Measurements from ENCODE around the gene FBXO47. TPM values are rescaled to one million over a fixed set of nuclear protein-coding genes. Genes with fewer than 3 reads are reported as not detected.

Gene FBXO47
- total RNA-seq, 2 donors from 2014 or later: not detected

GRCh38 chr17:39002991-39003715 lies 36.0 kb upstream of the FBXO47 start:
- Histone ChIP-seq H3K4me1 (ENCODE audit: control insufficient read depth in 1 of 2, low read depth in 2 of 2) (peaks cover 0 to 8% of the 10 kb centered on the region in 2 donors), H3K27ac (peak overlapping the region; percentile 51 to 58), H3K9me3 (no peaks in the 10 kb centered on the region), H3K27me3 (replicated peaks; ENCODE audit: insufficient read depth) (no peaks in the 10 kb centered on the region), H3K4me3 (no peak overlapping the region), H3K36me3 (no peaks in the 10 kb centered on the region)
- TF ChIP-seq CTCF (IDR thresholded peaks at IDR 0.05): no peak
- DNase-seq (ENCODE audit: low spot score) (no peak), ATAC-seq (ENCODE audit: insufficient number of reproducible peaks, low FRiP score, low read depth) (peak; percentile 48)

- Histone ChIP-seq H3K4me3 (no peak overlapping the region), H3K27ac (peak overlapping the region; percentile 51 to 58), H3K36me3 (no peaks in the 10 kb centered on the region), H3K9me3 (peaks cover 5% of the 10 kb centered on the region), H3K4me1 (ENCODE audit: control insufficient read depth in 1 of 2, low read depth in 2 of 2) (peaks cover 0 to 8% of the 10 kb centered on the region in 2 donors), H3K27me3 (replicated peaks; ENCODE audit: insufficient read depth) (no peaks in the 10 kb centered on the region)
- peak; percentile 22 for ATAC-seq (ENCODE audit: insufficient number of reproducible peaks, low FRiP score, low read depth)
- TF ChIP-seq CTCF (IDR thresholded peaks at IDR 0.05): no peak
- peak; percentile 57 for DNase-seq (ENCODE audit: low spot score)
These were observed 34.8 kb upstream of the FBXO47 start for GRCh38 chr17:39001703-39002637.

- Histone ChIP-seq H3K4me3 (no peak overlapping the region), H3K27ac (no peak overlapping the region), H3K27me3 (replicated peaks; ENCODE audit: insufficient read depth) (no peaks in the 10 kb centered on the region), H3K9me3 (peaks cover 7% of the 10 kb centered on the region), H3K36me3 (no peaks in the 10 kb centered on the region), H3K4me1 (ENCODE audit: control insufficient read depth in 1 of 2, low read depth in 2 of 2) (peaks cover 0 to 8% of the 10 kb centered on the region in 2 donors)
- no peak for DNase-seq (ENCODE audit: low spot score)
- no peak for TF ChIP-seq CTCF (IDR thresholded peaks at IDR 0.05)
- no peak for ATAC-seq (ENCODE audit: insufficient number of reproducible peaks, low FRiP score, low read depth)
These were observed 32.9 kb upstream of the FBXO47 start for GRCh38 chr17:39000021-39000601.

GRCh38 chr17:38996660-38997337 lies 29.6 kb upstream of the FBXO47 start:
- DNase-seq (ENCODE audit: low spot score): no peak
- ATAC-seq (ENCODE audit: insufficient number of reproducible peaks, low FRiP score, low read depth): no peak
- Histone ChIP-seq H3K27ac (no peak overlapping the region), H3K9me3 (peaks cover 7% of the 10 kb centered on the region), H3K36me3 (no peaks in the 10 kb centered on the region), H3K4me1 (ENCODE audit: control insufficient read depth in 1 of 2, low read depth in 2 of 2) (peaks cover 0 to 8% of the 10 kb centered on the region in 2 donors), H3K27me3 (replicated peaks; ENCODE audit: insufficient read depth) (no peaks in the 10 kb centered on the region), H3K4me3 (no peak overlapping the region)
- no peak for TF ChIP-seq CTCF (IDR thresholded peaks at IDR 0.05)

All from thoracic aorta (tissue), 2 donors.